IMR-90 (cell line): ENCODE data around the gene STIM1. TPM values are rescaled to one million over a fixed set of nuclear protein-coding genes. Genes with fewer than 3 reads are reported as not detected.

Experiments used
- ATAC-seq: fragments of 200-7000 bp; cut with Tn5 transposase; 2 replicates; pipeline ENCODE4 v1.9.1; 2020; ENCODE audit warnings: low read depth, mild to moderate bottlenecking, moderate library complexity
- BruUV-seq: library from RNA; stranded (reverse); fragments of 400-500 nt; replicated peaks from 2 replicates; lab custom pipeline; 2021; lab: Mats Ljungman, UMichigan
- CTCF ChIA-PET: fragments of 300-600 bp; formaldehyde crosslinking; extraction: SDS; loops from one replicate; lab custom pipeline; 2021; ENCODE audit warnings: antibody characterized with exemption; lab: Yijun Ruan, JAX
- POLR2A ChIA-PET: fragments of 300-600 bp; sonication (Branson Sonifier 250); formaldehyde crosslinking; loops from one replicate; lab custom pipeline; 2022; ENCODE audit warnings: antibody characterized with exemption; ENCODE audit not compliant: unreplicated experiment; lab: Charles Lee
- DNase-seq: peaks from one replicate; pipeline ENCODE4 v3.0.0; 2013
- H2AFZ ChIP-seq: replicated peaks from 2 replicates; pipeline ENCODE3; 2013; ENCODE audit warnings: low read length, mild to moderate bottlenecking; ENCODE audit not compliant: poor library complexity
- H2AK5ac ChIP-seq: 2 replicates; pipeline ENCODE4 v1.6.1; 2013; ENCODE audit warnings: low read depth, low read length, inconsistent platforms
- H2AK9ac ChIP-seq: replicated peaks from 2 replicates; pipeline ENCODE3; 2013; ENCODE audit warnings: mild to moderate bottlenecking, low read depth, low read length, moderate library complexity; ENCODE audit not compliant: poor library complexity
- H2BK120ac ChIP-seq: 2 replicates; pipeline ENCODE4 v1.6.1; 2013; ENCODE audit warnings: low read depth, low read length, inconsistent platforms
- H2BK15ac ChIP-seq: 3 replicates; pipeline ENCODE4 v1.6.1; 2013; ENCODE audit warnings: low read depth, low read length, inconsistent platforms
- H2BK20ac ChIP-seq: 2 replicates; pipeline ENCODE4 v1.6.1; 2013; ENCODE audit warnings: low read depth, mild to moderate bottlenecking, inconsistent platforms, low read length, moderate library complexity
- H2BK5ac ChIP-seq: 2 replicates; pipeline ENCODE4 v1.6.1; 2013; ENCODE audit warnings: mild to moderate bottlenecking, low read depth, low read length, inconsistent platforms; ENCODE audit not compliant: poor library complexity, severe bottlenecking
- H3K14ac ChIP-seq: replicated peaks from 2 replicates; pipeline ENCODE4 v1.6.1; 2013; ENCODE audit warnings: low read depth, low read length, inconsistent platforms
- H3K18ac ChIP-seq: 2 replicates; pipeline ENCODE4 v1.6.1; 2013; ENCODE audit warnings: low read depth, low read length, control low read depth
- H3K23ac ChIP-seq: 2 replicates; pipeline ENCODE4 v1.6.1; 2013; ENCODE audit warnings: low read depth, low read length, inconsistent platforms
- H3K27ac ChIP-seq: 2 replicates; pipeline ENCODE4 v1.5.1; 2013; ENCODE audit warnings: mild to moderate bottlenecking, control low read depth, low read length; ENCODE audit not compliant: insufficient read depth
- H3K27me3 ChIP-seq: 2 replicates; pipeline ENCODE4 v1.6.1; 2013; ENCODE audit warnings: low read length; ENCODE audit not compliant: control insufficient read depth, insufficient read depth
- H3K36me3 ChIP-seq: 2 replicates; pipeline ENCODE4 v1.6.1; 2013; ENCODE audit warnings: low read length, mixed read lengths; ENCODE audit not compliant: control insufficient read depth, insufficient read depth
- H3K4ac ChIP-seq: 2 replicates; pipeline ENCODE4 v1.6.1; 2013; ENCODE audit warnings: low read depth, low read length, inconsistent platforms
- H3K4me1 ChIP-seq: 2 replicates; pipeline ENCODE4 v1.6.1; 2013; ENCODE audit warnings: low read length, mixed read lengths; ENCODE audit not compliant: control insufficient read depth, insufficient read depth
- H3K4me2 ChIP-seq: 2 replicates; pipeline ENCODE4 v1.6.1; 2013; ENCODE audit warnings: low read depth, mild to moderate bottlenecking, control low read depth, low read length, moderate library complexity
- H3K4me3 ChIP-seq: 2 replicates; pipeline ENCODE4 v1.5.1; 2013; ENCODE audit warnings: low read depth, mild to moderate bottlenecking, control low read depth, low read length, moderate library complexity; ENCODE audit not compliant: insufficient read depth
- H3K56ac ChIP-seq: 2 replicates; pipeline ENCODE4 v1.6.1; 2013; ENCODE audit warnings: low read length, inconsistent platforms; ENCODE audit not compliant: insufficient read depth; ENCODE audit errors: extremely low read depth
- H3K79me1 ChIP-seq, 2 experiments: 2 replicates each; pipeline ENCODE4 v1.6.1; 2013; ENCODE audit warnings: low read length in 2 of 2, inconsistent platforms in 1 of 2, low read depth in 1 of 2
- H3K9ac ChIP-seq: 2 replicates; pipeline ENCODE4 v1.6.1; 2013; ENCODE audit warnings: low read depth, low read length, control low read depth
- H3K9me1 ChIP-seq: 2 replicates; pipeline ENCODE4 v1.6.1; 2013; ENCODE audit warnings: low read length, inconsistent platforms; ENCODE audit not compliant: insufficient read depth
- H3K9me3 ChIP-seq: 2 replicates; pipeline ENCODE4 v1.6.1; 2013; ENCODE audit warnings: low read length; ENCODE audit not compliant: control insufficient read depth, insufficient read depth
- H4K20me1 ChIP-seq: 2 replicates; pipeline ENCODE4 v1.6.1; 2013; ENCODE audit warnings: low read length, inconsistent platforms; ENCODE audit not compliant: insufficient read depth
- H4K5ac ChIP-seq: 2 replicates; pipeline ENCODE4 v1.6.1; 2013; ENCODE audit warnings: mild to moderate bottlenecking, low read depth, low read length, control low read depth
- H4K8ac ChIP-seq, 2 experiments: 2 replicates each; pipeline ENCODE4 v1.6.1; 2013; ENCODE audit warnings: low read depth in 2 of 2, low read length in 2 of 2, control low read depth in 1 of 2, inconsistent platforms in 1 of 2
- H4K91ac ChIP-seq: 2 replicates; pipeline ENCODE4 v1.6.1; 2013; ENCODE audit warnings: low read depth, low read length, inconsistent platforms; ENCODE audit not compliant: insufficient read depth
- BHLHE40 ChIP-seq: fragments of 150-350 bp; IDR thresholded peaks from 2 replicates; pipeline ENCODE4 v1.6.1; 2016; ENCODE audit warnings: mild to moderate bottlenecking, low read depth, low read length
- CEBPB ChIP-seq: IDR thresholded peaks from 2 replicates; pipeline ENCODE4 v1.6.1; 2012; ENCODE audit warnings: low read depth, low read length, improper control_type of control experiment
- CHD1 ChIP-seq: IDR thresholded peaks from 2 replicates; pipeline ENCODE4 v1.6.1; 2012; ENCODE audit warnings: low read depth, low read length, improper control_type of control experiment
- CTCF ChIP-seq: conservative IDR thresholded peaks from 2 replicates; pipeline ENCODE4 v1.5.1; 2012; ENCODE audit warnings: mild to moderate bottlenecking, low read depth, low read length, improper control_type of control experiment
- ELK1 ChIP-seq: fragments of 150-350 bp; IDR thresholded peaks from 2 replicates; pipeline ENCODE4 v1.6.1; 2016; ENCODE audit warnings: low read depth, mild to moderate bottlenecking, low read length, moderate library complexity, borderline replicate concordance
- FOS ChIP-seq: fragments of 150-350 bp; IDR thresholded peaks from 2 replicates; pipeline ENCODE4 v1.6.1; 2016; ENCODE audit warnings: low read depth, low read length
- MAFK ChIP-seq: IDR thresholded peaks from 2 replicates; pipeline ENCODE4 v1.6.1; 2012; ENCODE audit warnings: low read depth, low read length, improper control_type of control experiment
- MAZ ChIP-seq: IDR thresholded peaks from 2 replicates; pipeline ENCODE4 v1.6.1; 2012; ENCODE audit warnings: low read depth, mild to moderate bottlenecking, low read length, improper control_type of control experiment, moderate library complexity, borderline replicate concordance
- MXI1 ChIP-seq: IDR thresholded peaks from 2 replicates; pipeline ENCODE4 v1.6.1; 2012; ENCODE audit warnings: low read depth, mild to moderate bottlenecking, low read length, moderate library complexity, borderline replicate concordance
- NFE2L2 ChIP-seq: fragments of 150-350 bp; IDR thresholded peaks from 2 replicates; pipeline ENCODE4 v1.6.1; 2016; ENCODE audit warnings: low read depth, mild to moderate bottlenecking, low read length
- POLR2A ChIP-seq: IDR thresholded peaks from 2 replicates; pipeline ENCODE4 v1.6.1; 2012; ENCODE audit warnings: mild to moderate bottlenecking, low read depth, low read length
- RAD21 ChIP-seq: IDR thresholded peaks from 2 replicates; pipeline ENCODE4 v1.6.1; 2012; ENCODE audit warnings: low read length, improper control_type of control experiment
- RCOR1 ChIP-seq: IDR thresholded peaks from 2 replicates; pipeline ENCODE4 v1.6.1; 2012; ENCODE audit warnings: mild to moderate bottlenecking, low read length, improper control_type of control experiment; ENCODE audit not compliant: insufficient replicate concordance
- RFX5 ChIP-seq: IDR thresholded peaks from 2 replicates; pipeline ENCODE4 v1.8.0; 2012; ENCODE audit warnings: low read depth, mild to moderate bottlenecking, low read length, moderate library complexity
- SMC3 ChIP-seq: fragments of 150-350 bp; IDR thresholded peaks from 2 replicates; pipeline ENCODE4 v1.6.1; 2016; ENCODE audit warnings: low read depth, mild to moderate bottlenecking, antibody characterized with exemption, low read length, moderate library complexity
- WGBS, 2 experiments: methylation state at CpG; one replicate each; pipeline versions ENCODE4 v1.1.5 to v1.1.7; 2013; ENCODE audit warnings: missing lambda C conversion rate in 2 of 2; ENCODE audit not compliant: insufficient read length in 1 of 2; ENCODE audit errors: extremely low coverage in 2 of 2; 5-methylcytosine and 5-hydroxymethylcytosine counted together
- dilution Hi-C: fragments of 300-500 bp; cut with HindIII; formaldehyde crosslinking; loops from one replicate; pipeline ENCODE4 v1.14.3; 2018; ENCODE audit warnings: low sequenced_read_pairs; ENCODE audit not compliant: unreplicated experiment
- in situ Hi-C: fragments of 300-500 bp; cut with MboI; formaldehyde crosslinking; loops from 3 replicates; pipeline ENCODE4 v1.14.3; 2019; ENCODE audit warnings: low sequenced_read_pairs, inconsistent platforms, mixed read lengths
- intact Hi-C: fragments of 100-400 bp; cut with micrococcal nuclease; formaldehyde crosslinking; loops from 2 replicates; pipeline ENCODE4 v1.10.0; 2022
- polyA plus RNA-seq, 3 experiments: library from polyadenylated mRNA; depleted of rRNA; stranded (reverse); fragments of >200 nt; gene quantifications; 2 replicates each; pipeline ENCODE4 v1.2.3, GENCODE V29; 2012; ENCODE audit warnings: low replicate concordance in 1 of 3
- total RNA-seq: library from RNA; depleted of rRNA; stranded (reverse); fragments of >200 nt; gene quantifications from 2 replicates; pipeline ENCODE4 v1.2.3, GENCODE V29; 2012
- TF ChIP-seq, protein P1 (sequence below): fragments of 150-350 bp; IDR thresholded peaks from 2 replicates; pipeline ENCODE4 v1.6.1; 2017; ENCODE audit warnings: mild to moderate bottlenecking, antibody characterized with exemption, low read length, low read depth

Gene STIM1
- total and polyA plus RNA-seq, 2 of the 4 experiments (the other 2 are of a cell fraction) = 17.9 to 23.0 TPM

GRCh38 chr11:3977078-3977477 is 121.6 kb downstream of the STIM1 start:
- H3K9me1 ChIP-seq = no peaks in the 10 kb centered on the region
- no peak overlapping the region for H3K9ac ChIP-seq
- H2BK15ac ChIP-seq = no peak overlapping the region
- no peak overlapping the region for H2AFZ ChIP-seq
- CTCF ChIA-PET = interaction anchor here (1.2 kb wide), 1 partner anchor 136 kb away, joined by 3 read pairs; the partner anchor contains the start of gene RHOG
- no peak overlapping the region for H2BK120ac ChIP-seq
- ATAC-seq = no peak
- in situ Hi-C loops (no loop called here), intact Hi-C loops (no loop called here), dilution Hi-C loops (no loop called here)
- TF ChIP-seq BHLHE40 = no peak
- no peak for TF ChIP-seq ELK1
- TF ChIP-seq CEBPB = no peak
- TF ChIP-seq FOS = no peak
- no peak for TF ChIP-seq NFE2L2
- TF ChIP-seq POLR2A = no peak
- TF ChIP-seq MAZ = no peak
- no peak for TF ChIP-seq MAFK
- TF ChIP-seq RCOR1 = no peak
- TF ChIP-seq CTCF = no peak
- no peak for TF ChIP-seq CHD1
- TF ChIP-seq SMC3 = no peak
- TF ChIP-seq MXI1 = no peak
- TF ChIP-seq RAD21 = no peak
- TF ChIP-seq, protein P1, sequence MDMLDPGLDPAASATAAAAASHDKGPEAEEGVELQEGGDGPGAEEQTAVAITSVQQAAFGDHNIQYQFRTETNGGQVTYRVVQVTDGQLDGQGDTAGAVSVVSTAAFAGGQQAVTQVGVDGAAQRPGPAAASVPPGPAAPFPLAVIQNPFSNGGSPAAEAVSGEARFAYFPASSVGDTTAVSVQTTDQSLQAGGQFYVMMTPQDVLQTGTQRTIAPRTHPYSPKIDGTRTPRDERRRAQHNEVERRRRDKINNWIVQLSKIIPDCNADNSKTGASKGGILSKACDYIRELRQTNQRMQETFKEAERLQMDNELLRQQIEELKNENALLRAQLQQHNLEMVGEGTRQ = no peak
- no peak for TF ChIP-seq RFX5
- H3K4me3 ChIP-seq = no peak overlapping the region
- no peak overlapping the region for H3K4ac ChIP-seq
- no peak overlapping the region for H4K91ac ChIP-seq
- H3K27me3 ChIP-seq = no peaks in the 10 kb centered on the region
- H3K14ac ChIP-seq = no peak overlapping the region
- H2AK9ac ChIP-seq = no peak overlapping the region
- DNase-seq = no peak
- no peak overlapping the region for H4K5ac ChIP-seq
- no peak overlapping the region for H3K56ac ChIP-seq
- no TSS peak for BruUV-seq
- no CpG with 5 or more reads among the region's 1 CpG for WGBS, 2 experiments
- no peaks in the 10 kb centered on the region for H4K20me1 ChIP-seq
- no peaks in the 10 kb centered on the region for H3K36me3 ChIP-seq
- H2BK20ac ChIP-seq = no peak overlapping the region
- H3K23ac ChIP-seq = no peak overlapping the region
- H3K9me3 ChIP-seq = no peaks in the 10 kb centered on the region
- H4K8ac ChIP-seq = no peak overlapping the region
- H2BK5ac ChIP-seq = no peak overlapping the region
- no peak overlapping the region for H3K27ac ChIP-seq
- POLR2A ChIA-PET = interaction anchor here (0.5 kb wide), 1 partner anchor 195 kb away, joined by 6 read pairs; no protein-coding TSS in a partner anchor
- H2AK5ac ChIP-seq = no peak overlapping the region
- no peaks in the 10 kb centered on the region; a peak in 1 of 4 replicates for H3K79me1 ChIP-seq
- H3K4me2 ChIP-seq = no peak overlapping the region
- no peaks in the 10 kb centered on the region for H3K4me1 ChIP-seq
- H3K18ac ChIP-seq = no peak overlapping the region
